HepG2 (cell line): ENCODE results near the gene PATZ1. TPM values are rescaled to one million over a fixed set of nuclear protein-coding genes. Genes with fewer than 3 reads are reported as not detected.
A peak's percentile ranks its signal among the peaks of the same experiment; 100 is the strongest.

Experiments used
- ATAC-seq: fragments of 200-7000 bp; cut with Tn5 transposase; 3 replicates; pipeline ENCODE4 v1.9.1; 2020; ENCODE audit warnings: mild to moderate bottlenecking, moderate library complexity
- BruUV-seq: library from RNA; stranded (reverse); fragments of 400-500 nt; replicated peaks from 2 replicates; lab custom pipeline; 2021; lab: Mats Ljungman, UMichigan
- CTCF ChIA-PET: fragments of 300-600 bp; formaldehyde crosslinking; extraction: SDS; loops from one replicate; lab custom pipeline; 2021; ENCODE audit warnings: low total read pairs, inconsistent platforms, low intra/inter-chr PET ratio; lab: Yijun Ruan, JAX
- POLR2A ChIA-PET: fragments of 350-600 bp; sonication (Branson Sonifier 250); formaldehyde crosslinking; loops from one replicate; lab custom pipeline; 2020; ENCODE audit warnings: antibody characterized with exemption, inconsistent platforms; lab: Yijun Ruan, JAX
- DNase-seq: peaks from one replicate; pipeline ENCODE4 v3.0.0-alpha.2; 2015; ENCODE audit warnings: low spot score
- FAIRE-seq: peaks from 3 replicates; lab custom pipeline; 2011; peaks lifted over from hg19 to GRCh38; lab: Jason Lieb, UNC
- H2AFZ ChIP-seq: one replicate; pipeline ENCODE4 v1.6.1; 2011; ENCODE audit warnings: low read length, inconsistent platforms
- H3K27ac ChIP-seq: fragments of 300-600 bp; 3 replicates; pipeline ENCODE4 v1.8.0; 2011; ENCODE audit warnings: mixed run types, mild to moderate bottlenecking, mixed read lengths, low read length, inconsistent platforms; ENCODE audit not compliant: insufficient read depth; ENCODE audit errors: extremely low read length
- H3K27me3 ChIP-seq, 2 experiments: fragments of 200-600 bp in 1 of 2; 2 replicates in 1 of 2; 3 replicates in 1 of 2; pipeline versions ENCODE4 v1.6.0 to v1.8.0; 2011; ENCODE audit warnings: low read length in 2 of 2, mild to moderate bottlenecking in 2 of 2, moderate library complexity in 2 of 2, inconsistent platforms in 1 of 2; ENCODE audit not compliant: insufficient read depth in 2 of 2, control insufficient read depth in 1 of 2
- H3K36me3 ChIP-seq, 2 experiments: fragments of 200-600 bp in 1 of 2; replicated peaks in 1 of 2; 2 replicates in 1 of 2; 3 replicates in 1 of 2; pipeline versions ENCODE4 v1.5.1 to v1.8.0; 2011; ENCODE audit warnings: low read length in 2 of 2, inconsistent platforms in 1 of 2; ENCODE audit not compliant: insufficient read depth in 2 of 2, control insufficient read depth in 1 of 2
- H3K4me1 ChIP-seq: 2 replicates; pipeline ENCODE4 v1.5.1; 2012; ENCODE audit warnings: low read length, inconsistent platforms; ENCODE audit not compliant: insufficient read depth
- H3K4me2 ChIP-seq: 2 replicates; pipeline ENCODE4 v1.6.0; 2011; ENCODE audit warnings: low read depth, low read length, inconsistent platforms
- H3K4me3 ChIP-seq, 3 experiments: fragments of 200-600 bp in 1 of 3; sonication (generic), shearing (Covaris generic) in 1 of 3; replicated peaks in 1 of 3; 2 replicates each; pipeline ENCODE4 v1.5.1; 2011 to 2016; ENCODE audit warnings: low read length in 3 of 3, inconsistent platforms in 2 of 3, low read depth in 2 of 3, mild to moderate bottlenecking in 2 of 3, control low read depth in 1 of 3, mixed read lengths in 1 of 3; ENCODE audit not compliant: insufficient read depth in 1 of 3
- H3K79me2 ChIP-seq: one replicate; pipeline ENCODE4 v1.6.1; 2011; ENCODE audit warnings: low read length, inconsistent platforms; ENCODE audit not compliant: insufficient read depth
- H3K9ac ChIP-seq: 2 replicates; pipeline ENCODE4 v1.6.0; 2011; ENCODE audit warnings: mild to moderate bottlenecking, low read depth, low read length, inconsistent platforms; ENCODE audit not compliant: insufficient read depth
- H3K9me3 ChIP-seq: 2 replicates; pipeline ENCODE4 v1.5.1; 2012; ENCODE audit warnings: mild to moderate bottlenecking, low read length
- H4K20me1 ChIP-seq: 2 replicates; pipeline ENCODE4 v1.6.0; 2011; ENCODE audit warnings: inconsistent platforms, mild to moderate bottlenecking, low read length, moderate library complexity; ENCODE audit not compliant: insufficient read depth
- DMTF1 ChIP-seq: sonication (generic); formaldehyde crosslinking; IDR thresholded peaks from 2 replicates; pipeline ENCODE4 v1.4.0; 2020; ENCODE audit warnings: mild to moderate bottlenecking, missing genetic modification reagents
- GTF2F1 ChIP-seq: fragments of 150-350 bp; IDR thresholded peaks from 2 replicates; pipeline ENCODE4 v1.6.1; 2014; ENCODE audit warnings: low read length
- HBP1 ChIP-seq: IDR thresholded peaks from 2 replicates; pipeline ENCODE4 v1.6.1; 2016; ENCODE audit warnings: low read depth, control low read depth
- HIC2 ChIP-seq: sonication (generic); formaldehyde crosslinking; IDR thresholded peaks from 2 replicates; pipeline ENCODE4 v1.9.0; 2022; ENCODE audit warnings: low read depth, missing genetic modification reagents
- REST ChIP-seq, 2 experiments: IDR thresholded peaks; 2 replicates each; pipeline ENCODE4 v1.6.1; 2011 to 2012; ENCODE audit warnings: low read length in 2 of 2, borderline replicate concordance in 1 of 2, low read depth in 1 of 2, mild to moderate bottlenecking in 1 of 2, moderate library complexity in 1 of 2
- ZFY ChIP-seq: sonication (generic); formaldehyde crosslinking; IDR thresholded peaks from 2 replicates; pipeline ENCODE4 v1.4.0; 2020; ENCODE audit warnings: missing genetic modification reagents
- ZNF556 ChIP-seq: sonication (generic); formaldehyde crosslinking; IDR thresholded peaks from 2 replicates; pipeline ENCODE4 v1.4.0; 2020; ENCODE audit warnings: mild to moderate bottlenecking, missing genetic modification reagents, borderline replicate concordance
- ZNF574 ChIP-seq: sonication (generic); formaldehyde crosslinking; IDR thresholded peaks from 2 replicates; pipeline ENCODE4 v1.4.0; 2020; ENCODE audit warnings: missing genetic modification reagents
- ZNF577 ChIP-seq: sonication (generic); formaldehyde crosslinking; IDR thresholded peaks from 2 replicates; pipeline ENCODE4 v1.4.0; 2020; ENCODE audit warnings: mild to moderate bottlenecking, low read depth, missing genetic modification reagents, borderline replicate concordance
- WGBS: methylation state at CpG from one replicate; pipeline ENCODE4 v1.1.6; 2017; ENCODE audit warnings: low lambda C conversion rate; 5-methylcytosine and 5-hydroxymethylcytosine counted together
- in situ Hi-C: cut with HindIII; loops from 2 replicates; pipeline ENCODE4 v1.10.0; 2017; ENCODE audit warnings: low pct_unique_long_range_greater_than_20kb; ENCODE audit not compliant: extremely low pct_ligation_motif_present
- intact Hi-C: fragments of 100-400 bp; cut with micrococcal nuclease; formaldehyde crosslinking; loops from one replicate; pipeline ENCODE4 v1.10.0; 2022; ENCODE audit not compliant: unreplicated experiment
- polyA plus RNA-seq, 8 experiments: library from polyadenylated mRNA; depleted of rRNA in 3 of 8; stranded (reverse) in 7 of 8; unstranded in 1 of 8; fragments of >200 nt; fragmentation: Illumina TruSeq in 4 of 8; extraction: Trizol in 4 of 8; gene quantifications; 2 replicates each; pipeline versions ENCODE4 v1.2.1 to v1.2.3, GENCODE V29; 2011 to 2016; ENCODE audit warnings: low read depth in 4 of 8, missing spikeins in 1 of 8, mixed read lengths in 1 of 8; ENCODE audit not compliant: insufficient read depth in 1 of 8
- total RNA-seq, 5 experiments: library from RNA; depleted of rRNA; stranded (reverse); fragments of >200 nt; fragmentation: Illumina TruSeq; extraction: Trizol; gene quantifications; 2 replicates each; pipeline ENCODE4 v1.2.3, GENCODE V29; 2016; ENCODE audit warnings: low read depth in 1 of 5

Gene PATZ1
- total and polyA plus RNA-seq, 2 of the 13 experiments (the other 11 are each of a cell fraction or from before 2014, with no cell fraction given): 24.9 to 30.5 TPM

GRCh38 chr22:31340765-31341247 lies 5.3 kb downstream of the PATZ1 start:
- intact Hi-C loops: no loop called here
- no peaks in the 10 kb centered on the region for H3K27me3 ChIP-seq
- in situ Hi-C loops: no loop called here
- ATAC-seq (no peak), DNase-seq (no peak), FAIRE-seq (no peak)
- no TSS peak for BruUV-seq
- H3K4me1 ChIP-seq: peaks cover 85% of the 10 kb centered on the region
- H3K79me2 ChIP-seq: peaks cover 86% of the 10 kb centered on the region
- 17% methylated on average over 2 of the region's 2 CpGs for WGBS
- POLR2A ChIA-PET: interaction anchor here (1.1 kb wide), 2 partner anchors 51 to 373 kb away, joined by 3 to 4 read pairs; no protein-coding TSS in a partner anchor
- CTCF ChIA-PET: no interaction called here
- no peak overlapping the region for H2AFZ ChIP-seq
- H3K4me2 ChIP-seq: peak overlapping the region; percentile 97
- H3K27ac ChIP-seq: peak overlapping the region; percentile 75
- peaks cover 14 to 54% of the 10 kb centered on the region in 2 experiments for H3K36me3 ChIP-seq
- H3K9me3 ChIP-seq: no peaks in the 10 kb centered on the region
- peak overlapping the region; percentile 73; the same call in 1 of the 2 replicates for H3K9ac ChIP-seq
- peak overlapping the region in 1 of 3 experiments; percentile 85; a peak in 1 of 6 replicates for H3K4me3 ChIP-seq
- peaks cover 83% of the 10 kb centered on the region for H4K20me1 ChIP-seq
- TF ChIP-seq DMTF1 (CRISPR knock-in tag): no peak
- no peak for TF ChIP-seq HBP1 (CRISPR knock-in tag)
- TF ChIP-seq ZNF556: no peak
- no peak for TF ChIP-seq HIC2
- no peak for TF ChIP-seq REST (IDR thresholded peaks at IDR 0.05; ENCODE audit: borderline replicate concordance in 1 of 2, low read depth in 1 of 2, low read length in 2 of 2)
- 0 out of 2 replicates have a peak, but pooled peaks have one; percentile 2 for TF ChIP-seq ZNF574 (CRISPR knock-in tag)
- no peak for TF ChIP-seq GTF2F1
- 0 out of 2 replicates have a peak, but pooled peaks have one; percentile 6 for TF ChIP-seq ZFY (CRISPR knock-in tag)
- TF ChIP-seq ZNF577 (CRISPR knock-in tag): no peak
